ENCODE data around the gene OR2V1. TPM values are rescaled to one million over a fixed set of nuclear protein-coding genes. Genes with fewer than 3 reads are reported as not detected.

The OR2V1 gene
- total RNA-seq, 1 experiment from 2014 or later = not detected

DNA sequence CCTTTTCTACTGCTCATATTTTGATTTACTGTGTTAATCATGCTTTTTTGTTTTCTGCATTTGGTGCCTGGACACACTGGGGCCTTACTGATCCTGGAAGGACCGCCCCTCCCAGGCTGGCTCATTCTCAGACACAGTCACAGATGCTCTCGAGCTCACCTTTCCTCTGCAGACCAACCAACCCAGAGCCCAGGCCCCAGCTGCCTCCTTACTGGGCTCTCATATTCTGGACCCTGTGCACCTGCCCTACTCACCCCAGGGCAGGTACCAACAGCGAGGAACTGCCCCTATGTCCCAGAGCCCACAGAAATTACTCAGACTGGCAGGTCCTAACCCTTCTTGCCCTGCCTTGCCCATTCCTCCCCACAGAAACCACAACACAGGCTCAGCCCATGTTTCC, 9.8 kb upstream of the OR2V1 start:
- RAD21 ChIA-PET (ENCODE audit: low non-redundant PET in 1 of 2, low total read pairs in 2 of 2, uncharacterized antibody in 2 of 2, unreplicated experiment in 2 of 2) = no interaction called here
- CTCF ChIA-PET = no interaction called here
- BruUV-seq (replicated peaks) = no TSS peak
- Histone ChIP-seq H2AFZ (ENCODE audit: low read depth, low read length, poor library complexity, severe bottlenecking) (no peak overlapping the region), H3K9me3 (ENCODE audit: control insufficient read depth in 1 of 2, insufficient read depth in 1 of 2, low read depth in 1 of 2, low read length in 2 of 2) (0 out of 4 replicates have a peak, but pooled peaks cover 0 to 3% of the 10 kb centered on the region in 2 experiments), H3K4me2 (ENCODE audit: low read length) (no peak overlapping the region), H3K79me2 (ENCODE audit: insufficient read depth, low read length) (no peaks in the 10 kb centered on the region), H3K36me3 (ENCODE audit: control insufficient read depth in 1 of 2, insufficient read depth in 2 of 2, low read length in 2 of 2) (no peaks in the 10 kb centered on the region), H3K9me2 (ENCODE audit: insufficient read depth) (no peaks in the 10 kb centered on the region), H3K4me1 (ENCODE audit: control insufficient read depth in 1 of 2, insufficient read depth in 2 of 2, low read length in 2 of 2) (no peaks in the 10 kb centered on the region), H3K9ac (ENCODE audit: low read length) (no peak overlapping the region), H3K27ac (ENCODE audit: low read depth, low read length) (no peak overlapping the region), H3K4me3 (replicated peaks in 1 of 2; ENCODE audit: low read depth in 1 of 2, low read length in 2 of 2) (no peak overlapping the region), H4K20me1 (ENCODE audit: insufficient read depth) (no peaks in the 10 kb centered on the region), H3K27me3 (ENCODE audit: insufficient read depth, low read length) (no peaks in the 10 kb centered on the region)
- no peak for TF ChIP-seq FOSL1 (IDR thresholded peaks at IDR 0.05; ENCODE audit: low read depth)
- no peak for TF ChIP-seq CBX3 (IDR thresholded peaks at IDR 0.05; ENCODE audit: low read depth)
- TF ChIP-seq RAD21 (IDR thresholded peaks at IDR 0.05; ENCODE audit: low read depth) = no peak
- TF ChIP-seq ELF1 (IDR thresholded peaks at IDR 0.05; ENCODE audit: borderline replicate concordance, low read depth) = no peak
- TF ChIP-seq, protein P1, sequence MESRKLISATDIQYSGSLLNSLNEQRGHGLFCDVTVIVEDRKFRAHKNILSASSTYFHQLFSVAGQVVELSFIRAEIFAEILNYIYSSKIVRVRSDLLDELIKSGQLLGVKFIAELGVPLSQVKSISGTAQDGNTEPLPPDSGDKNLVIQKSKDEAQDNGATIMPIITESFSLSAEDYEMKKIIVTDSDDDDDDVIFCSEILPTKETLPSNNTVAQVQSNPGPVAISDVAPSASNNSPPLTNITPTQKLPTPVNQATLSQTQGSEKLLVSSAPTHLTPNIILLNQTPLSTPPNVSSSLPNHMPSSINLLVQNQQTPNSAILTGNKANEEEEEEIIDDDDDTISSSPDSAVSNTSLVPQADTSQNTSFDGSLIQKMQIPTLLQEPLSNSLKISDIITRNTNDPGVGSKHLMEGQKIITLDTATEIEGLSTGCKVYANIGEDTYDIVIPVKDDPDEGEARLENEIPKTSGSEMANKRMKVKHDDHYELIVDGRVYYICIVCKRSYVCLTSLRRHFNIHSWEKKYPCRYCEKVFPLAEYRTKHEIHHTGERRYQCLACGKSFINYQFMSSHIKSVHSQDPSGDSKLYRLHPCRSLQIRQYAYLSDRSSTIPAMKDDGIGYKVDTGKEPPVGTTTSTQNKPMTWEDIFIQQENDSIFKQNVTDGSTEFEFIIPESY (IDR thresholded peaks at IDR 0.05; ENCODE audit: extremely low read depth, insufficient replicate concordance, low read length) = no peak
- TF ChIP-seq TCF7L2 (IDR thresholded peaks at IDR 0.05; ENCODE audit: borderline replicate concordance, extremely low read depth, insufficient read depth, insufficient read length) = no peak
- no peak for TF ChIP-seq ATF3 (IDR thresholded peaks at IDR 0.05)
- TF ChIP-seq, protein P2, sequence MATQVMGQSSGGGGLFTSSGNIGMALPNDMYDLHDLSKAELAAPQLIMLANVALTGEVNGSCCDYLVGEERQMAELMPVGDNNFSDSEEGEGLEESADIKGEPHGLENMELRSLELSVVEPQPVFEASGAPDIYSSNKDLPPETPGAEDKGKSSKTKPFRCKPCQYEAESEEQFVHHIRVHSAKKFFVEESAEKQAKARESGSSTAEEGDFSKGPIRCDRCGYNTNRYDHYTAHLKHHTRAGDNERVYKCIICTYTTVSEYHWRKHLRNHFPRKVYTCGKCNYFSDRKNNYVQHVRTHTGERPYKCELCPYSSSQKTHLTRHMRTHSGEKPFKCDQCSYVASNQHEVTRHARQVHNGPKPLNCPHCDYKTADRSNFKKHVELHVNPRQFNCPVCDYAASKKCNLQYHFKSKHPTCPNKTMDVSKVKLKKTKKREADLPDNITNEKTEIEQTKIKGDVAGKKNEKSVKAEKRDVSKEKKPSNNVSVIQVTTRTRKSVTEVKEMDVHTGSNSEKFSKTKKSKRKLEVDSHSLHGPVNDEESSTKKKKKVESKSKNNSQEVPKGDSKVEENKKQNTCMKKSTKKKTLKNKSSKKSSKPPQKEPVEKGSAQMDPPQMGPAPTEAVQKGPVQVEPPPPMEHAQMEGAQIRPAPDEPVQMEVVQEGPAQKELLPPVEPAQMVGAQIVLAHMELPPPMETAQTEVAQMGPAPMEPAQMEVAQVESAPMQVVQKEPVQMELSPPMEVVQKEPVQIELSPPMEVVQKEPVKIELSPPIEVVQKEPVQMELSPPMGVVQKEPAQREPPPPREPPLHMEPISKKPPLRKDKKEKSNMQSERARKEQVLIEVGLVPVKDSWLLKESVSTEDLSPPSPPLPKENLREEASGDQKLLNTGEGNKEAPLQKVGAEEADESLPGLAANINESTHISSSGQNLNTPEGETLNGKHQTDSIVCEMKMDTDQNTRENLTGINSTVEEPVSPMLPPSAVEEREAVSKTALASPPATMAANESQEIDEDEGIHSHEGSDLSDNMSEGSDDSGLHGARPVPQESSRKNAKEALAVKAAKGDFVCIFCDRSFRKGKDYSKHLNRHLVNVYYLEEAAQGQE (IDR thresholded peaks at IDR 0.05; ENCODE audit: low read depth) = no peak
- no peak for TF ChIP-seq JUND (IDR thresholded peaks at IDR 0.05)
- TF ChIP-seq EZH2 (IDR thresholded peaks at IDR 0.05) = no peak
- TF ChIP-seq POLR2A (IDR thresholded peaks at IDR 0.05; ENCODE audit: borderline replicate concordance, extremely low read depth, insufficient read depth, insufficient read length) = no peak
- no peak for TF ChIP-seq YY1 (IDR thresholded peaks at IDR 0.05; ENCODE audit: extremely low read depth, insufficient replicate concordance, low read depth, low read length)
- TF ChIP-seq SRF (IDR thresholded peaks at IDR 0.05; ENCODE audit: low read depth) = no peak
- no peak for TF ChIP-seq SP1 (IDR thresholded peaks at IDR 0.05; ENCODE audit: low read depth)
- no peak for TF ChIP-seq ZFX (IDR thresholded peaks at IDR 0.05)
- TF ChIP-seq SIN3A (IDR thresholded peaks at IDR 0.05; ENCODE audit: low read depth) = no peak
- TF ChIP-seq, protein P3, sequence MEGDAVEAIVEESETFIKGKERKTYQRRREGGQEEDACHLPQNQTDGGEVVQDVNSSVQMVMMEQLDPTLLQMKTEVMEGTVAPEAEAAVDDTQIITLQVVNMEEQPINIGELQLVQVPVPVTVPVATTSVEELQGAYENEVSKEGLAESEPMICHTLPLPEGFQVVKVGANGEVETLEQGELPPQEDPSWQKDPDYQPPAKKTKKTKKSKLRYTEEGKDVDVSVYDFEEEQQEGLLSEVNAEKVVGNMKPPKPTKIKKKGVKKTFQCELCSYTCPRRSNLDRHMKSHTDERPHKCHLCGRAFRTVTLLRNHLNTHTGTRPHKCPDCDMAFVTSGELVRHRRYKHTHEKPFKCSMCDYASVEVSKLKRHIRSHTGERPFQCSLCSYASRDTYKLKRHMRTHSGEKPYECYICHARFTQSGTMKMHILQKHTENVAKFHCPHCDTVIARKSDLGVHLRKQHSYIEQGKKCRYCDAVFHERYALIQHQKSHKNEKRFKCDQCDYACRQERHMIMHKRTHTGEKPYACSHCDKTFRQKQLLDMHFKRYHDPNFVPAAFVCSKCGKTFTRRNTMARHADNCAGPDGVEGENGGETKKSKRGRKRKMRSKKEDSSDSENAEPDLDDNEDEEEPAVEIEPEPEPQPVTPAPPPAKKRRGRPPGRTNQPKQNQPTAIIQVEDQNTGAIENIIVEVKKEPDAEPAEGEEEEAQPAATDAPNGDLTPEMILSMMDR (IDR thresholded peaks at IDR 0.05 in 2 of 3, conservative IDR thresholded peaks at IDR 0.05 in 1 of 3; ENCODE audit: borderline replicate concordance in 1 of 3, insufficient read depth in 1 of 3, low read depth in 2 of 3, low read length in 2 of 3) = no peak
- TF ChIP-seq EGR1 (IDR thresholded peaks at IDR 0.05; ENCODE audit: low read depth) = no peak
- POLR2A ChIA-PET = no interaction called here
- intact Hi-C loops (cut with micrococcal nuclease) = no loop called here
- ATAC-seq (no peak), DNase-seq (ENCODE audit: low read depth, low spot score) (no peak)
